Right atrium auricular region (tissue), 2 donors: ENCODE results near the gene YRDC. TPM values are rescaled to one million over a fixed set of nuclear protein-coding genes. Genes with fewer than 3 reads are reported as not detected.

Experiments used
- DNase-seq: peaks from one replicate; pipeline ENCODE4 v3.0.0-alpha.2; 2019; ENCODE audit warnings: low spot score
- H3K27ac ChIP-seq, 2 donors: fragments of 200-600 bp; sonication (generic); 1 replicate in 1 of 2; 2 replicates in 1 of 2; pipeline ENCODE4 v1.5.1; 2016 to 2019
- H3K27me3 ChIP-seq, 2 donors: fragments of 200-600 bp; sonication (generic); one replicate each; pipeline versions ENCODE4 v1.5.1 to v1.6.0; 2017 to 2019
- H3K36me3 ChIP-seq: fragments of 200-600 bp; sonication (generic); one replicate; pipeline ENCODE4 v1.5.1; 2016
- H3K4me1 ChIP-seq, 2 donors: fragments of 200-600 bp; sonication (generic); one replicate each; pipeline versions ENCODE4 v1.5.1 to v1.6.0; 2017 to 2019
- H3K4me3 ChIP-seq, 2 donors: fragments of 200-600 bp; sonication (generic); 1 replicate in 1 of 2; 2 replicates in 1 of 2; pipeline ENCODE4 v1.5.1; 2017 to 2019; ENCODE audit warnings: mild to moderate bottlenecking in 1 of 2, moderate library complexity in 1 of 2
- H3K9me3 ChIP-seq, 2 donors: fragments of 200-600 bp; sonication (generic); one replicate each; pipeline ENCODE4 v1.5.1; 2019
- total RNA-seq, 2 donors: library from RNA; depleted of rRNA; stranded (reverse); fragments of >200 nt; gene quantifications; one replicate each; pipeline ENCODE4 v1.1.0, GENCODE V29; 2016
- TF ChIP-seq, protein P1 (sequence below), 2 donors: fragments of 200-600 bp; sonication (generic); IDR thresholded peaks; one replicate each; pipeline ENCODE4 v1.5.1; 2019; ENCODE audit warnings: antibody characterized with exemption in 2 of 2

Gene YRDC
- total RNA-seq, 2 donors from 2014 or later: 6.1 to 8.6 TPM

DNA sequence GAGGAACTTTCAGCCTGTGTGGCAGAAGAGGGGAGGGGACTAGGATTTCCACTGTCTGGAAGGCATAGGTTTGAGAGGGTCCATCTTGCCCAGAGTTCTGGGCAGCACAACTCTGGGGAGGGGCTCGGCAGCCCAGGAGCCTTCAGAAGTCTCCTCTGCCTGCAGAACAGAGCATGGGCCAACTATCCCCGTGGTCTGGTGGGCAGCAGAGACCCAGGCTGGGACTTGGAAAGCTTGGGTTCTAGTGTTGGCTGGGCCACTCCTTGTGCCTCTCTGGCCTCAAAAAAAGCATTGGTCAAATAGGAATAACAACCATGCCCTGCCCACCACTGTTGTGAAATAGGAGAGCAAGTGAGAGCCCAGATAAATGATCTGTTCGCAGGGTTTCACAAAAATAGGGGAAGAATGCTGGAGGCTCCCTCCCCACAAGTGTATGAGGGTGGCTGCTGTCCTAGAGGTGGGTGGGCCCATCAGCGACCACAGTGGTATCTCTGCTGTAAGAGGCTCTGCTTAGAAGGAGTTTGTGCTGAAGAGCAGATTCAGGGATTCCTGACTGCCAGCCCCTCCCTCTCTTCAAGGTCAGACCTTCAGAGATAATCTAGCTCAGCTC is 52.0 kb downstream of the YRDC start:
- TF ChIP-seq, protein P1, sequence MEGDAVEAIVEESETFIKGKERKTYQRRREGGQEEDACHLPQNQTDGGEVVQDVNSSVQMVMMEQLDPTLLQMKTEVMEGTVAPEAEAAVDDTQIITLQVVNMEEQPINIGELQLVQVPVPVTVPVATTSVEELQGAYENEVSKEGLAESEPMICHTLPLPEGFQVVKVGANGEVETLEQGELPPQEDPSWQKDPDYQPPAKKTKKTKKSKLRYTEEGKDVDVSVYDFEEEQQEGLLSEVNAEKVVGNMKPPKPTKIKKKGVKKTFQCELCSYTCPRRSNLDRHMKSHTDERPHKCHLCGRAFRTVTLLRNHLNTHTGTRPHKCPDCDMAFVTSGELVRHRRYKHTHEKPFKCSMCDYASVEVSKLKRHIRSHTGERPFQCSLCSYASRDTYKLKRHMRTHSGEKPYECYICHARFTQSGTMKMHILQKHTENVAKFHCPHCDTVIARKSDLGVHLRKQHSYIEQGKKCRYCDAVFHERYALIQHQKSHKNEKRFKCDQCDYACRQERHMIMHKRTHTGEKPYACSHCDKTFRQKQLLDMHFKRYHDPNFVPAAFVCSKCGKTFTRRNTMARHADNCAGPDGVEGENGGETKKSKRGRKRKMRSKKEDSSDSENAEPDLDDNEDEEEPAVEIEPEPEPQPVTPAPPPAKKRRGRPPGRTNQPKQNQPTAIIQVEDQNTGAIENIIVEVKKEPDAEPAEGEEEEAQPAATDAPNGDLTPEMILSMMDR (IDR thresholded peaks at IDR 0.05): no peak
- Histone ChIP-seq H3K27me3 (peaks cover 0 to 5% of the 10 kb centered on the region in 2 donors), H3K27ac (no peak overlapping the region), H3K36me3 (no peaks in the 10 kb centered on the region), H3K9me3 (no peaks in the 10 kb centered on the region), H3K4me3 (no peak overlapping the region), H3K4me1 (no peaks in the 10 kb centered on the region)
- DNase-seq: no peak

DNA sequence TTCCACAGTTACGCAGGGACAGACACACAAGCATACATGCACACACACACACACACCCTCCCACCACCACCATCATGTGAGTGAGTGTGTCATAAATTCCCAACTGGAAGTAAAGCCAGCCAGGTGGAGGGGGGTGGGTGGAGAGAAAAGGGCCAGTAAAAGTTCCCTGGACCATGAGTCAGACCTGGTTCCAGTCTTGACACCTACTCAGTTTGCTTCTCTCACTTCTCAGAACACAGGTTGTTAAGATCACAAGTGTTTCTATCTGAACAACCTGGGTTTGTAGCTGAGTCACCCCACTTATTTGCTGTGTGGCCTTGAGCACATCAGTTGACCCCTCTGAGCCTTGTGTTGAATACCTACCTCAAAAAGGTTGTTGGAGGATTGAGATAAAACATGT is 52.7 kb downstream of the YRDC start:
- Histone ChIP-seq H3K4me1 (no peaks in the 10 kb centered on the region), H3K27me3 (peaks cover 0 to 5% of the 10 kb centered on the region in 2 donors), H3K27ac (no peak overlapping the region), H3K36me3 (no peaks in the 10 kb centered on the region), H3K4me3 (no peak overlapping the region), H3K9me3 (no peaks in the 10 kb centered on the region)
- no peak for DNase-seq
- TF ChIP-seq, protein P1 (IDR thresholded peaks at IDR 0.05): no peak

- H3K27ac ChIP-seq: no peak overlapping the region
- H3K36me3 ChIP-seq: no peaks in the 10 kb centered on the region
- peak overlapping the region in 1 of 2 donors; percentile 34 for H3K4me3 ChIP-seq
- no peaks in the 10 kb centered on the region for H3K9me3 ChIP-seq
- H3K4me1 ChIP-seq: no peaks in the 10 kb centered on the region
- TF ChIP-seq, protein P1 (IDR thresholded peaks at IDR 0.05): no peak
- peaks cover 0 to 5% of the 10 kb centered on the region in 2 donors for H3K27me3 ChIP-seq
- no peak for DNase-seq
These were observed 54.3 kb downstream of the YRDC start for GRCh38 chr1:37753473-37754321.

Other genes with a start within 250 kb of the YRDC start
- 10 to 100 TPM; 15.4 to 22.2 TPM for gene GNL2, start 212.3 kb downstream of the YRDC start, total RNA-seq
- gene RSPO1, start 173.3 kb downstream of the YRDC start, total RNA-seq: 1 to 10 TPM; 6.3 to 9.1 TPM
- under 1 TPM; 0.48 to 0.55 TPM for gene CDCA8, start 115.7 kb downstream of the YRDC start, total RNA-seq
- gene EPHA10, start 43.1 kb downstream of the YRDC start, total RNA-seq: under 1 TPM in 1 of 2 donors, not detected in 1; 0.22 TPM
- 1 to 10 TPM in 1 of 2 donors, under 1 TPM in 1; 0.67 to 1.0 TPM for gene MANEAL, start 14.4 kb downstream of the YRDC start, total RNA-seq
- 10 to 100 TPM; 71.5 to 89.3 TPM for gene C1orf122, start 418 bp downstream of the YRDC start, total RNA-seq
- 1 to 10 TPM; 2.3 to 4.8 TPM for gene MTF1, start 51.4 kb upstream of the YRDC start, total RNA-seq
- gene INPP5B, start 138.8 kb upstream of the YRDC start, total RNA-seq: 10 to 100 TPM; 13.2 to 16.7 TPM
- 10 to 100 TPM; 20.4 to 22.1 TPM for gene SF3A3, start 181.8 kb upstream of the YRDC start, total RNA-seq
- 10 to 100 TPM in 1 of 2 donors, 1 to 10 TPM in 1; 8.0 to 16.0 TPM for gene FHL3, start 197.3 kb upstream of the YRDC start, total RNA-seq
- 10 to 100 TPM; 29.2 to 53.7 TPM for gene UTP11, start 204.5 kb upstream of the YRDC start, total RNA-seq
- gene POU3F1, start 238.6 kb upstream of the YRDC start, total RNA-seq: not detected